Activated T-cell treated with anti-CD3 and anti-CD28 coated beads for 4 hours (primary cell): ENCODE results near the gene KCNJ15.

Experiments
- DNase-seq: peaks from one replicate; pipeline ENCODE4 v3.0.0-alpha.2; 2020

Gene KCNJ15

DNA sequence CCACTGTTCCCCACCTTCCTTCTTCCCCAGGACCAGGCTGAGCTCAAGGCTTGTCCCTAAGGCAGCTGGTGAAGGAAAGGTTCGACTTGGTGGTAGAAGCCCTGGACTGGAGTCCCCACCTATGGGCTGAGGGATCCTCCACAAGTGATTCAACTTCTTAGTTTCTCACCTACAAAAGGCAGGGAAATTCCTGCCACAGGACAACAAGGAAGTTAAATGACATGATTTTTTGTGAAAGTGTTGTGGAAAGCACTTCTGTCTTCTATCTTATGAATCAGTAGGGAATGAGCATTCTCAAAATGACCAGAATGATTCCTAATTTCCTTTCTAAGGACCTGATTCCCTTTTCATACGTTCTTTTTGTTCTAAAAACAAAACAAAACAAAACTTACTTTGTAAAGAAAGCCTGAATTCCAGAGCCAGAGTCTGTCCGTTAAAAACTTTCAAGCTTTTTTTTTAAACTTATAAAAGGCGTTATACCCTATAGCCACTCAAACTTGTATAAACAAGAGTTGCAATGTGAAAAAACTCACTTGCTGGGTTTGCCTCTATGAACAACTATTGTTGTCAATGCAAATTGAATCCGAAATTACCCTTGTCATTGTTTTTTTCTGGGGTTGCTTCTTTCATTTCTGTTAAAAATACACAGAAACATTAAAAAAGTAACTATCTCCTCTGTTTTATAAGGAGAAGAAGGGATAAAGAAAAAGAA lies 12.2 kb downstream of the KCNJ15 start:
- DNase-seq, result no peak

DNA sequence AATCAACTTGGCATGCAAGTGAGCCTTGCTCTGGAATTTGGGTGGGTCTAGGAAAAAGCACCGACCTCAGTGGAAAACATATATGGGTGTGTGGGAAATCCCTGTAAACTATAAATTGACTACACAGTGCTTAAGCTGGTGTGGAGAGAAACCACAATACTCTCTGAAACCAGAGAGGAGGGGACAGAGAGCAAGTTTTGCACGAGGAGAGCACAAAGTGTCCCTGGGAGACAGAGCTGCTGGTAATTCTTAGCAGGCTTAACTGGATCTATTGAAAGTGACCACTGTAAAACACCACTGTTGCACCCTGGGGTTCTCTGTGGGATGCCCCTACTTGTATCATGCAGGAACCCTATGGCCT lies 12.8 kb downstream of the KCNJ15 start:
- no peak for DNase-seq

DNA sequence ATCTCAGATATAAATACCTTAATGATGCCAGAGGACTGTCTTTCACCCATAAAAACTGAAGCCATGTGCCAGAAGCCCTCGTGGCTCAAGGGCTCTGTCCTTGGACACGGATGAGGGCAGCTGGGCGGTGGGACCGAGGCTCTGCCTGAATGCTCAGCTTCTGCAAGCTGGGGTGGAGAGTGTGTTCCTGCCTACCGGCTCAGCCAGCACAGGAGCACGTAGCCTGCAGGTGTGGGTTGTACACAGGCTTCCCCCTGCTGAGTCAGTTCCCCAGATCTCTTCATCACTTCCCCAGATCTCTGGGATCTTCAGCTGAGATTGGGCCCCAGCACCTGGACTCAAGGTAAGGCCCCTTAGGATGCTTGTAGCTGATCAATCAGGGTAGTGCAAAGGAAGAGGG lies 15.4 kb downstream of the KCNJ15 start:
- DNase-seq, result no peak

DNA sequence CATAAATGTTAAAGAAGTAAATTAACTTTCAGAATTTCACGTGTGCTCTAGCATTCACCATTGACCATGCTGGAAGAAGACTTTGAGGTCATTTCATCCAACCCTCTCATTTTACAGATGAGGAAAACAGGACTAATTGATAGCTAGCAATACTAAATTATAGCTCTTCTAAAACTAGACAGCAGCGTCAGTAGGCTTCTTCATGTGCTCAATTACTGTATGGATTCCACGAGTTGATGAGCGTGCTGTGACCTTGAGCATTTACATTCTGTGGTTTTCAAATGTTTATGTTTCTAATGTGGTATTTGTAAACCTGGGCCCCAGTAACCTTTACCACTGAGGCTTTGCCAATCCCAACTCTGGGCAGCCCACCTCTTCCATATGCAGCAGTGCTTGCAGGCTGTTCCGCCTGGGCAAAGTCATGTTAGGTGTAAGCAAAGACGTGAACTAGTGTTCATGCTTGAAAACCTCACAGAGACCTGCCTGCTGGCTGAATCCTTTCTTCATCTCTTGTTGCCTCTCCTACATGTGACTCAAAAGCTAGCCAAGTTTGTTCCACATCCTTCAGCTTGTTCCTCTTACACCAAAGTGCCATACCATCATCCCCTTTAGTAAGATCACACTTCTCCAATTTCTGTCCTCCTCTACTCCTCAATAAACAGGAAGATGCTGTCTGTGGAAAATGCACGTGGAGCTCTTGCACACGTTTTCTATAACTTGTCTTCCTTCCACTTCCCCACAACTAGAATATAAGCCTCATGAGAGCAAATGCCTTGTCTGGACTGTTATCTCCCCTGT lies 17.2 kb downstream of the KCNJ15 start:
- no peak for DNase-seq

DNA sequence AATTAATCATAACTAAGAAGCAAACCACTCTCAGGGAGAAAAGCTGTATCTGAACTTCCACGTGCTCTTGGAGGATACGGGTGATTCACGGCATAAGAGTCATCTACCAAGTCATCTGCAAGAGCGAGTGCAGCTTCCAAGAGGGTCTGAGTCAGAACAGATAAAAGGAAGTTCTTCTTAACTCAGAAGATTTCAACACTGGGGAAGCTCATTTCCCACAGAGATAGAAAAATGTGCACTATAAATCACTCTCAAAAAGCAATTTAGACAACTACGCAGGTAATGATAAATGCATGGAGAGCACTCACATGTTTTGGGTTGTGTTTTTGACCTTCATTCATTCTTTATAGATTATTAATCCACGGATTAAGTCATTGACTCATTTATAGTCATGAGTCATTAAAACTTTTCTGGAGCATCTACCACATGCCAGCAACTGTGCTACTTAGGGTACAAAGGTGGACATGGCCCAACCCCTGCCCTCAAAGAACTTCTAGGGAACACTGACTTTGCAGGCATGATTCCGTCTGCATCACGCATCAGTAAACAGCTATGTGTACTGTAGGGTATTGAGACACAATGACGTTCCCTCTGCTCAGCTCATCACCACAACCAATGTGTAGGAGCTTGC lies 20.8 kb downstream of the KCNJ15 start:
- no peak for DNase-seq

DNA sequence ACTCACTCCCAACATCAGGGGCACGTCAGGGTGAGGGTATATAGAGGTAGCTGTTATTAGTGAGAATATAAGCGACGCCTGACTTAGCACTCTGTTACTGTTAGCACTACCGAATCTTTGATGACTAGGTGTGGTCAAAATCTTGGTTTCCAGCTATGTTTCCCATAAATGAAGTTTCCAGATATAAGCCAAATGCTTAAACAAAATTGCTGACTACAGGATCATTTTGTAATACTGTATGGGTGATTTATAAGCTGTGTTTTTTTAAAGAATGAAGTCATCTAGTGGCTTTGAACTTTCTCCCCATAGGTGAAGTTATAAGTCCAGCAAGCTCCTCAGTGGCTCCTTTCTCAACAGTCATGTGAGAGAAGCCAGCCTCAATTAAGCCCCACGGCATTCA lies 23.7 kb downstream of the KCNJ15 start:
- no peak for DNase-seq

DNA sequence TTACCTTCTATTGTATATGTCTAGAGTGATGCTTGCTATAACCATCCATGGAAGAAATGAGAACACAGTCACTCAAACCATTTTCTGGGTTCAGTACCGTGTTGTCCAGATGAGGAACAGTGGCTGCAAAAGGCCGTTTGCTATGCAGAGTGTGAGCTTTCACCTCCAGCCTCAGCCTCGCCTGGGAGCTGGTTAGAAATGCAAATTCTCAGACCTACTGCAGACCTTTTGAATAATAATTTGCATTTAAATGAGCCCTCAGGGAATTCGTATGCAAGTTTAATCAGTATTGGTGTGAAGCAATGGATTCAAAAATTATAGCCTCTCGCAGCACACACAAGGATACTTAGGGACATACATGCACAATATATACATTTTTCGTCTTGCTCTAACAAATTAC lies 24.1 kb downstream of the KCNJ15 start:
- DNase-seq, result no peak

DNA sequence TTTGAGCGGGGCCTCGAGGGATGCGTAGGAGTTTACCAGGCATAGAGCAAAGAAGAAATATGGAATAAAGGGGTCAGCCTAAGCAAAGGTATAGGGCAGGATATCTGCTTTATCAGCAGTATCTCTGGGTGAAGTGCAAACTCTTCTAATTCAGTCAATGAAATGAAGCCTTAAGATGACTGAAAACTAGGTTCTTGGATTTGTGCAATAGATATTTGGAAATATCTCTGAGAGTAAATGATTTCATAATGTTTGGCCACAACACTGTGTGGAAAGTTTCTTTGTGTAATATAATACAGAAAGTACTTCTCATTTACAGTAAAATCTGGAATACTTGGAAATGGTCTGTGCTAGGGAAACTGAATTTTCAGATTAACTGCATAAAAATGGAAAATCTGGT lies 26.1 kb downstream of the KCNJ15 start:
- no peak for DNase-seq

DNA sequence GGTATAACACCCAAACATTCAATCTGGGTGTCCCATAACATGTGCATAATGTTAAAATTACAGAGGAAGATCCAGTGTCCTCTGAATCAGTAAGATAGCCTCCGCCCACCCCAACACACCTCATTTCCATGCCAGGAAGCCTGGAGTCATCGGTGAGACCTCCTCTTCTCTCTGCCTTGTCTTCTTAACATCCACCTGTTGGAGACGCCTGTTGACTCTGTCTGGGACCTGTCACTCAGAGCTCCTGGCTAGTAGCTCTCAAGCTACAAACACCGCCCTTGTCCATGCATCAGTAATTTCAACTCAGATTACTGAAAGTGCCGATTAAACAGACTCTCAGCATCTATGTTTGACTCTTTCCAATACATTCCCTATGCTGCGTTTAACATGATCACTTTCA lies 27.4 kb downstream of the KCNJ15 start:
- no peak for DNase-seq

DNA sequence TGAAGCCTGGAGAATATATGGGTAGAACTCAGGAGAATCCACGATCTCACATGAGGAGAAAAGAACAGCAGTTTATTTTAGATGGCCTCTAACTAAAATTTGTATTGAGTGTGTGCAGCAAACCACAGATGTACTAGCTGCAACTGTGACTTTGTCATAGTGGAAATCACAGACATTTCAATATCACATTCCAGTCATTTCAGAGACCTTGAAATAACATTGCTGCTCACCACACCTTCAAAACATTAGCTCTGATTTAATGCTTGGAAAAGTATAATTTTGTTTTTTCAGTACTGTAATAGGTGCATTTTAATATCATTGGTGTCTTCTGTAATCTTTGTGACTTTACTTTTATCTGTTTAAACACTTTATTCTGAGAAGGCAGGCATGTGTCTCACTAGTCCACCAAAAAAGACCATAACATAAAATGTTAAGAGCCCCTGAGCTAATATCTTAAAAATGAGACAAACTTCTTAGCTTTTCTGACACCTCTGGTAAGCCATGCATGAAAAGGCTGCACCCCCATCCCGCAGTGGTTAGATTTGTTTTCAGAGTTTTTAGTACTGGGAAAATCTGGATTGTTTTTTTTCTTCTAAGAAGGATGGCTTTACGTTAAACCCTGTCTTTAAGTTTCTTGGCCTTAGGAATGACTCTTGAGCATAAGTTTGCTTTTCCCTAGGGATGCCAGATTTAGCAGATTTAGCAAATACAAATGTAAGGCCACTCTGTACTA lies 30.1 kb downstream of the KCNJ15 start:
- DNase-seq, result no peak

DNA sequence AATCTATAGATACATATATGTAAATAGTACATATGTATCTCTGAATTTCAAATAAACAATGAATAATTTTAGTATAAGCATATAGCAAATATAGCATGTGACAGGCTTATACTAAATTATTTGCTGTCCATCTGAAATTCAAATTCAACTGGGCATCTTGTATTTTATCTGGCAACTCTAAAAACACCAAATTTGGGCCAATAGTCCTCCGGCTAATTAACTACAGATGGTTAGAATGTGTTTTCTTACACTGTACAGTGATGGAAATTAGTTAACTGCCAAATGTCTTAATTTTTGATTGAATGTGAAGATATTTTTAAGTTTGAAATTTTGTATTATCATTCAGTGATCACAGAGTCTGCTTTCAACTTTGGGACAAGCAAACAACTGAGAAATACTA lies 30.7 kb downstream of the KCNJ15 start:
- no peak for DNase-seq

DNA sequence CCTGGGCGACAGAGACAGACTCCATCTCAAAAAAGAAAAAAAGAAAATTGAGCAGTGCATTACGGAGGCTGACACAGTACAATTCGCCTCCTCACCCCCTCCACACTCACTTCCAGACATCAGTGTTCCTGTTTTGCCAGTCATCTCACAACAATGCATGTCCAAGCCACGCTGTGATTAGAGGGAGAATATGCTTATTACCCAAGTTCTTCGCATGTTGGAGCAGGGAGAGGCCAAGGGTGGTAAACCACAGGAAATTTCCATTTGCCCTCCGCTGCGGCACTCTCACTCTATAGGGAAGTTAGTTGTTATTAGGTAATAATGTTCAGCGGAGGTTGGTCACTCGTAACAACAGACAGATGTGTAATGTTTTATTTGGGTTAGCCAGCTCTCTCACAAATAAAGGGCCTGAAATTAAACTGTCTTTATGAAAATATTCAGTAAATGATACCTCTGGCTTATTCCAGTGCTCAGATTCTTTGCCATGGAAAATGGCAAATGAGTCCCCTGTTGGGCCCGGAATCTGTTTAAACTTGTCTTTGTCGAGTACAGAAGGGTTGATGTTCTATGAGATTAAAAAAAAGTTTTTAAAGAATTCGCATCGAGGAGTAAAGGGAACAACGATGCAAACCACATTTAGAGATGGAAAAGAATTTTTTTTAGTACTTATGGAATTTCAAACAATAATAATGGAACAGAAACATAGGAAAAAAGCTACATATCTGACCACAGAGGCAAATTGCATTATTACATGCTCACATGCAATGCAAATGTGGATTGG lies 33.1 kb downstream of the KCNJ15 start:
- DNase-seq, result no peak

DNA sequence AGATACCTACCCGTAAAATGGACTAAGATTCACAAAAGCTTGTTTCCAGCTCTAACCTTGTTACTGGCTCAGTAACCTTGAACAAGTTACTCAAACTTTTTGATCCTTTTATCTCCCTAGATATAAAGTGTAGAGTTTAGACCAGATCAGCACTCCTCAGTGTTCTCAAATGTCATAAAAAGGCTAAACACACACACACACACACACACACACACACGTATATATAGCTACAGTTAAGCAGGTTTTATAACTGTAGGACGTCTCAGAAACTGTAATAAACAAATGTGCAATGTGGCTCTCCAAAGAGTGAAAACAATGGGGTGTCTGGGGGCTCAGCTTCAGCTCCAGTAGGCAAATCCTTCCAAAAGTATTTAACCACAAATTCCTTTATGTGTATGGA lies 34.0 kb downstream of the KCNJ15 start:
- DNase-seq, result no peak

DNA sequence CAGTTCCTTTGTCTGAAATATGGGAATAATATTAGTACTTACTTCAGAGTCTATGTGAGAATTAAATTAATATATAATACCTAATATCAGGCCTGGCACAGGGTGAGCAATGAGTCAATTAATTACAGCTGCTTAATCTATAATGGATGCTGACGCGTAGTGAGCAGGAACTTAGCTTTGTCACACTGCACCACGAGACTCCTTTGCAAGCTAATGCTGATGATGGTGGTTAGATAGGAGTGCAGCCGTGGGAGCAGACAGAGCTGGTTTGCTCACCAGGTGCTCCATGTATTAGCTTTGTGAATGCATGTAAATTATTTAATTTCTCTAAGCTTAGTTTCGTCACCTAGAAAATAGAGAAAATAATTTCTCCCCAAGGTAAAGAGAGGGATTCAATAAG lies 35.1 kb downstream of the KCNJ15 start:
- no peak for DNase-seq

DNA sequence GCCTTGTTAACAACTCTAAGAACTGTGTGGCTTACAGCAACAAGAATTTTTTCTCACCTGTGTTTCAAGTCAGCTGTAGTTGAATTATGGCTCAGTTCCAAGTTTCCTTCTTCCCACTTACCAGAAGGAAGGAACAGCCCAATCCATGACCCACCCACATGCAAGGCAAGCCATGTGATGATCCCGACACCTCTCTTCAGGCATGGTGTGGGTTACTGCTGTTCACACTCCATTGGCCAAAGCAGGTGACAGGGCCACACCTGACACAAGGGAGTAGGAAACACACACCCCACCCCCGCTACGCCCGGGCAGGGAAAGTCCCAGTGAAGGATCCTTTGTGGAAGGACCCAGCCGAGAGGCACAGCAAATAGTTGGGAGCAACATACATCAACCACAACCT lies 36.3 kb downstream of the KCNJ15 start:
- DNase-seq, result no peak

DNA sequence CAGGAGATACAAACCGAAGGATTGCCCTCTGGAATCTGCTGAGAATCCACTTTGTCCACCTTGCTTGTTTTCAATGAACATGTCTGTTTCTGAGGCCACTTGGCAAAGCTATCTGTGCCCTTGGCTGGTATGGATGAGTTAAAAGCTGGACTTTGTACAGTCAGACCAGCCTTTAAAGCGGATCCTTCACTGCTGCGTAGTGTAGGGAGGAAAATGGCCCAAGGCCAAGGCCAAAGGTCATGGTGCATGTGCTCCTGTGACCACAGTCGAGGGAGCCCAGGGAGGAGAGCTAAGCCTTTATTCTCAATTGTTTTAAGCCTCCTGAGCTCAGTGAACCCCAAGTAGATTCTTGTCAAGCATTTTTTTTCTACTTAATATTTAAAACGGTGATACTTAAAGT lies 37.0 kb downstream of the KCNJ15 start:
- DNase-seq, result no peak

DNA sequence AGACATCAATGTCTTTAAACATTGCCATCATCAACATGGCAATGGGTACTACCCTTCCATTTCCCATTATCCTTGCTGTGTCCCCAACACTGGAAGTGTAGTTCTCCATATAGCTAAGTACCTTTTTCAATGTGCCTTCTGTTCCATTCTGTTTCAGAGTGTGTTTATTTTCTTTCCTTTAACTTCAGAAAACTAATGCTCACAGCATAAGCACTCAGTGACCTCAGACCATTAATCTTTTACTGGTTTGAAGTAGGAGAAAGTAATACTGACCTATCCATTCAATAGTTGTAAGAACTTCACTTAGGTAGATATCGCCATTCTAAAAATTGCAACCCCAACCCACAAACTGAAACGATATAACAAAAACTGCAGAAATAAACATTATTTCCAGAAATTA lies 37.8 kb downstream of the KCNJ15 start:
- no peak for DNase-seq

DNA sequence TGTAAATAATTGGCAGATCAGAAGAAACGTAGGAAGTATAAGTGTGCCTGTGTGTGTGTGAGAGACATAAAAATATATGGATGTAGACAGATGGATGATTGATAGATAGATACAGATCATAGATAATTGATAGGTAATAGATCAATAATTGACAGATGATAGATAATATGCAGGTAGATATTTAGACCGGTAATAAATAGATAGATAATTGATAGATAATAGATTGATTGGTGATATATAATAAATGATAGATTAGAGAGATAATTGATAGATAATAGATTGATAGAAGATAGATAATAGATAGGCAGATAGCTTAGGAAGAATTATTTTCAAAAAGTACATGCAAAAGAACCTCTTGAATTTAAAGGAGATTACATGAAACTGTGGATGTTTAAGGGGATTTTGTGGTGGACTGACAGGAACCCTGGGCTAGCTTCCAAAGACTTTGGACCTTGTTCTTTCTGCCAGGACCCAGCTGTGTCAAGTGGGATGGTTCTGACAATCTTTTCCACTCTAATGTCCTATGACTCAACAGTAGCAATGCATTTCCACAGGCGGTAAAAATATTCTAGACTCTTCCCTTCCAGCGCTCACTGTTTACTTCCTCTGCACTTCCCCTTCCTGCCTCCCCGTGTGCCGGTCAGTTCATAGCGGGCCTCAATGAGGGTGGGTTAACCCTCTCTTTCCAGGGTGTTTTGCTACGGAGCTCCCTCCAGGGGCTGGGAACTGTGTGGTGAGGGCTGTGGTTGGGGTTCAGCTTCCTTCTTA lies 39.4 kb downstream of the KCNJ15 start:
- DNase-seq, result no peak

DNA sequence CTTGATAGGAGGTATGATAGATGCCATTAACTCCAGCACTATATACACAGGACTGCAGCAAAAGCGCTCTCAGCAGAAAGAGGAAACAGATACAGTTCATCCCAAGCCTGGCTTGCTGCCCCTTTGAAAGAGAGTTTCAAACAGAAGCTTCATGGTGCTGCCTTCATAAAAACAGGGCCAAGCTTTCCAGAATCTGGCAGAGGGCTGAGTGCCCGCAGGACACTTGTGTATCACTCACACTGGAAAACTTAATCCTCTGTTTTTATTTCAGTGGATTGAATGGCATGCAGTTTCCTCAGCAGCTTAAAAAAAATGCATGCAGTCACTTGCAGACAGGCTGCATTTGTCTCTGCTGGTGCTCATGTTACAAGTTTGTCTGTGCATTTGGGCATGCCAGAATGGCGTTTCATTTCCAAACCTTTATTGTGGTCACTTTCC lies 40.4 kb downstream of the KCNJ15 start:
- DNase-seq, result no peak

DNA sequence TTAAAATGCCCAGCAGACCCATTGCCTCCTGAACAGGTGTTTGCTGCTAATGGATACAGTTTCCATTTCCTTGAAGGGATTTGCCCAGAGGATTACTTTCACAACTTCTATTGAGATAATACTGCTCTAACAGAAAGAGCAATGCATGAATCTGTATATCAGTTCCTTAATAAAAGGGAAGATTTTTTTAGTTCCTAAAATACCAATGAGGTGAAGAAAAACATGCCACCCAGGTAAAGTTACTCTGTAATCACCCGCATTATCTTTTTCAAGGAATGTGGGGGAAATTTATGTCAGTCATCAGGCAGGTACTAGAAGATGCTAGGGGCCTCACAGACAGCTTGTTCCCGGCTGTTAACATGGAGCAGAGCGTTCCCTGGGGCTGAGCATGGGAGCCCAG lies 41.1 kb downstream of the KCNJ15 start:
- DNase-seq, result no peak

DNA sequence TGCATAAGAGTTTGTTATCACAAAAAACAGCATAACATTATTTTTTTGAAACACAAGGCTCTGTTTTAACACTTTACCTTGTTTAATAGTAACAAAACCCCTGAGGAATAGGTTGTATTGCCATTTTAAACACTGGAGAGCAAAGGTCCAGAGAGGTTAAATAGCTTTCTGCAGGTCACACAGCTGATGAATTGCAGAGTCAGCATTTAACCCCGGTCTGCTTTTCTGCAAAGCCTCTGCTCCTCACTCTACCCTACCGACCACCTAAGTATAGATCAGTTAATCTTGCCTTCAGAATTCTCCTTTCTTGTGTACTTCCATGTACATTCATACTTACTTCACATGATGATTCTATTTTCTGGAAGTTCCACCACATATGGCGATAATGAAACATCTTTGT lies 42.0 kb downstream of the KCNJ15 start:
- no peak for DNase-seq

DNA sequence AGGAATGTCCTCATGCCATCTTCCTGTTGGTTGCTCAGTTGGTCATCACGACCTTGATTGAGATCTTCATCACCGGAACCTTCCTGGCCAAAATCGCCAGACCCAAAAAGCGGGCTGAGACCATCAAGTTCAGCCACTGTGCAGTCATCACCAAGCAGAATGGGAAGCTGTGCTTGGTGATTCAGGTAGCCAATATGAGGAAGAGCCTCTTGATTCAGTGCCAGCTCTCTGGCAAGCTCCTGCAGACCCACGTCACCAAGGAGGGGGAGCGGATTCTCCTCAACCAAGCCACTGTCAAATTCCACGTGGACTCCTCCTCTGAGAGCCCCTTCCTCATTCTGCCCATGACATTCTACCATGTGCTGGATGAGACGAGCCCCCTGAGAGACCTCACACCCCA lies 42.9 kb downstream of the KCNJ15 start:
- DNase-seq, result no peak
